Measurements from ENCODE around the gene CST3.
A peak's percentile ranks its signal among the peaks of the same experiment; 100 is the strongest.
"Not testable (repeated sequence)": the region's sequence is repeated elsewhere in the genome, so short reads cannot be mapped to it uniquely, and the experiment has no call there.

The CST3 gene

GRCh38 chr20:23628402-23629016, 9.2 kb downstream of the CST3 start:
- no peak for DNase-seq (ENCODE audit: low spot score)

GRCh38 chr20:23627501-23627900, 10.3 kb downstream of the CST3 start:
- no peak for DNase-seq (ENCODE audit: low spot score)

GRCh38 chr20:23626040-23626620, 11.6 kb downstream of the CST3 start:
- DNase-seq (ENCODE audit: low spot score), result peak; percentile 27

- DNase-seq (ENCODE audit: low spot score), result no peak
Measured at GRCh38 chr20:23625236-23625964, 12.4 kb downstream of the CST3 start.

DNA sequence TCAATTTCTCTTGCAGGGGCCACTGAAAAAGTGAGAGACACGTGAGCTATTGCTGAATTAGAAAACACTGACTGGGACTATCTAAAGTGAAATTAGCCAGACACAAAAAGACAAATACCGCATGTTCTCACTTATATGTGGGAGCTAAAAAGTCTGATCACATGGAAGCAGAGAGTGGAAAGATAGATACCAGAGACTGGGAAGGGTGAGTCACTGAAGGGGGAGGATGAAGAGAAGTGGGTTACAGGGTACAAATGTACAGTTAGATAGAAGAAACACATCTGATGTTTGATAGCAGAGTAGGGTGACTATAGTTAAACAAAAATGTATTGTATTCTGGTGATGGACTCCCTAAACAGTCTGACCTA, 13.4 kb downstream of the CST3 start:
- no peak for DNase-seq (ENCODE audit: low spot score)

GRCh38 chr20:23623666-23624323, 14.0 kb downstream of the CST3 start:
- no peak for DNase-seq (ENCODE audit: low spot score)

- DNase-seq (ENCODE audit: low spot score), result peak; percentile 95
Measured at GRCh38 chr20:23622839-23623343, 14.9 kb downstream of the CST3 start.

DNA sequence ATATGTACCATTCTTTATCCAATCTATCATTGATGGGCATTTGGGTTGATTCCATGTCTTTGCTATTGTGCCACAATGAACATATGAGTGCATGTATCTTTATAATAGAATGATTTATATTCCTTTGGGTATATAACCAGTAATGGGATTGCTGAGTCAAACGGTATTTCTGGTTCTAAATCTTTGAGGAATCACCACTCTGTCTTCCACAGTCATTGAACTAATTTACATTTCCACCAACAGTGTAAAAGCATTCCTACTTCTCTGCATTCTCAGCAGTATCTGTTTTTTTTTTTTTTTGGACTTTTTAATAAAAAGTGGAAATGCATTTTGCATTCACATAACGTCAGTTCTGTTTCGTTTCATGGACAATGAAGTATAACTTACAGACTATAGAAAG, 15.4 kb downstream of the CST3 start:
- not testable (repeated sequence) for DNase-seq (ENCODE audit: low spot score)

DNA sequence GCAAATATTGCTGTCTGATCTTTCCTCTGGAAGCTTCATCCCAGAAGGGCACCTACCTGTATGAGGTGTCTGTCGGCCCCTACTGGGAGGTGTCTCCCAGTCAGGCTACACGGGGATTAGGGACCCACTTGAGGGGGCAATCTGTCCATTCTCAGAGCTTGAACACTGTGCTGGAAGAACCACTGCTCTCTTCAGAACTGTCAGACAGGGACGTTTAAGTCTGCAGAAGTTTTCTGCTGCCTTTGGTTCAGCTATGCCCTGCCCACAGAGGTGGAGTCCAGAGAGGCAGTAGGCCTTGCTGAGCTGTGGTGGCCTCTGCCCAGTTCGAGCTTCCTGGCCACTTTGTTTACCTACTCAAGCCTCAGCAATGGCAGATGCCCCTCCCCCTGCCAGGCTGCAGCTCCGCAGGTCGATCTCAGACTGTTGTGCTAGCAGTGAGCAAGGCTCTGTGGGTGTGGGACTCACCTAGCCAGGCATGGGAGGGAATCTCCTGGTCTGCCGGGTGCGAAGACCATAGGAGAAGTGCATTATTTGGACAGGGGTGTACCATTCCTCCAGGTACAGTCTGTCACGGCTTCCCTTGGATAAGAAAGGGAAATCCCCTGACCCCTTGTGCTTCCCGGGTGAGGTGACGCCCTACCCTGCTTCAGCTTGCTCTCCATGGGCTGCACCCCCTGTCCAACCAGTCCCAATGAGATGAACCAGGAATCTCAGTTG, 16.9 kb downstream of the CST3 start:
- DNase-seq (ENCODE audit: low spot score), result not testable (repeated sequence)

DNA sequence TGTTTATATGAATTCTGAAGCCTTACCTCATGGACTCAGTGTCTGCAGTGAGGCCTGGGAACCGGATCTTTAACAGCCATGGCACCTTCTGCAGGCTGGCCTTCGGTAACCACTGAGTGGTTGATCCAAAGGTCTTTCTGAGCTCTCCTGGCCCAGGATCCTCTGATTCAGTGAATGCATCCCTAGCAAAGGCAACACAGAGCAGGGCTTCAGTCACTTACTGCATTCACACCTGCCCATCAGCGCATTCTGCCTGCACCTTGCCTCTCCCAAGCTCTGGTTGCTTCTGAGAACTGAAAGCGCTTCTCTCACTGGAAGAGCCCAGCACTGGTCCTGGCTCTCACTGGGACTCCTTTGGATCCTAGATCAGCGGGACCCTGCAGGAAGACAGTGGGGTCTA, 23.6 kb downstream of the CST3 start:
- DNase-seq (ENCODE audit: low spot score), result no peak

GRCh38 chr20:23613676-23614075, 24.1 kb downstream of the CST3 start:
- no peak for DNase-seq (ENCODE audit: low spot score)

GRCh38 chr20:23612396-23612795, 25.4 kb downstream of the CST3 start:
- no peak for DNase-seq (ENCODE audit: low spot score)

- no peak for DNase-seq (ENCODE audit: low spot score)
Measured at GRCh38 chr20:23609486-23610109, 28.2 kb downstream of the CST3 start.

- no peak for DNase-seq (ENCODE audit: low spot score)
Measured at GRCh38 chr20:23608251-23608846, 29.4 kb downstream of the CST3 start.

DNA sequence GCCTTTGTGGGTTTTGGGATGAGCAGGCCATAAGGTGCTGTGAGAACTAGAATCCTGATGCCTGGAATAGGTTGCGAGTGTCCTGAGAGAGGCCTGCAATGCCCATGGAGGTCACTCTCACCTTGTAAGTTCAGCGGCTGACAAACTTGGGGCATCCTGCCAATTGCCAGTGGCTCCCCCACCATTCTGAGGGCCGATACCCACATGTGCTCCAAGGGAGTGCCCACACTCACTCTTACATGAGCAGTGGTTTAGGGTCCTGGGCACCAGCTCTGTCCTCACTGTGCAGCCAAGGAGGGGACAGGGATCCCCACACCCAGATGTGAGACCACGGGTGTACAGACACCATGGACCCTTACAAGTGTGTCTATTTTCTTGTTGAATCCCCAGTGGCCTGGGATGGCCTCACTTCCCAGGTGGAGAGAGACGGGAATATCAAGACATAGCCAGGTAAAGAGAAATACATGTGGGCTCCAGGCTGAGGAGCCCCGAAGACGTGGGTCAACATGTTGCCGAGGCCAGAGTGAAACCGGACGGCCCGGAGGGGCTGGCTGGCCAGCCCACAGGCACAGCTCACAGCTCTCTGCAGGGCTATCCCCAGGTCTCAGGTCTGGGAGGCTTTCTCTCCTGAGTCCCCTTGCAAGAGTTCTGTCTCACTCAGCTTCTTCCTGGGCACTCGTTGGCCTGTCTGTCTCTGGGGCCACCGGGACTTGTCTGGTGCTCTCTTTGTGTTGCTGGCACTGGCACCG, 30.1 kb downstream of the CST3 start:
- DNase-seq (ENCODE audit: low spot score), result no peak

GRCh38 chr20:23606652-23607049, 31.1 kb downstream of the CST3 start:
- peak; percentile 91 for DNase-seq (ENCODE audit: low spot score)

- no peak for DNase-seq (ENCODE audit: low spot score)
Measured at GRCh38 chr20:23605867-23606651, 31.7 kb downstream of the CST3 start, which contains the start of gene CST9. CST9 (minus strand) TSS chr20:23605917; CDS start chr20:23605864, 53 bp downstream.

- no peak for DNase-seq (ENCODE audit: low spot score)
Measured at GRCh38 chr20:23604306-23604705, 33.4 kb downstream of the CST3 start.

DNA sequence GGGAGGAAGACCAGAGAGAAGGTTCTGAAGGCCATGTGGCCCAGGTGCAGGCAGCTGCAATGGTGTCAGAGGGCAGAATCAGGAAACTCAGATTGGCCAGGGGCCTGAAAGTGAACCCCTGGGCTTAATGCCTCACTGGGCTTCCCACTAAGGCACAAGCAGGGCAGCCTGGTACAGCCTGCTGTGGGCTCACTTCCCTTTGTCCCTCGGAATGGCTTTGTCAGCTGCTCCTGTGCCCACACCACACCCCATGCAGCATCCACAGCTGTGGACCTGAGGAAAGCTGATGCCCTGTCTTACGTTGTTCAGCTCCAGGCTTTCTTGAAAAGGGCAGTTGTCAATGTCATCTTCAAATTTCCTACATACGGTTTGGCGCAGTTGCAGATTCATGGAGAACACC, 34.4 kb downstream of the CST3 start:
- no peak for DNase-seq (ENCODE audit: low spot score)

- DNase-seq (ENCODE audit: low spot score), result no peak
Measured at GRCh38 chr20:23602699-23603098, 35.1 kb downstream of the CST3 start.
